ENCODE results near the gene DUSP2.
"Not testable (repeated sequence)": the region's sequence is repeated elsewhere in the genome, so short reads cannot be mapped to it uniquely, and the experiment has no call there.

DUSP2 gene

GRCh38 chr2:96148410-96149217, 3.4 kb upstream of the DUSP2 start:
- FAIRE-seq (peak; percentile 93), DNase-seq (ENCODE audit: insufficient read length, low spot score) (peak; percentile 71)

- peak; percentile 23 for FAIRE-seq
- DNase-seq (ENCODE audit: insufficient read length, low spot score): no peak
These were observed 2.5 kb upstream of the DUSP2 start for GRCh38 chr2:96147593-96148201.

- FAIRE-seq (peak; percentile 42), DNase-seq (ENCODE audit: insufficient read length, low spot score) (no peak)
These were observed 1.8 kb upstream of the DUSP2 start for GRCh38 chr2:96146881-96147592.

- peak; percentile 85 for FAIRE-seq
- DNase-seq (ENCODE audit: insufficient read length, low spot score): peak; percentile 80
These were observed 1.1 kb upstream of the DUSP2 start for GRCh38 chr2:96146153-96146880.

- DNase-seq (ENCODE audit: insufficient read length, low spot score) (no peak), FAIRE-seq (peak; percentile 47)
These were observed 560 bp upstream of the DUSP2 start for GRCh38 chr2:96145848-96146152.

- FAIRE-seq (no peak), DNase-seq (ENCODE audit: insufficient read length, low spot score) (no peak)
These were observed 682 bp downstream of the DUSP2 start for GRCh38 chr2:96144481-96145035.

- FAIRE-seq (peak; percentile 75), DNase-seq (ENCODE audit: insufficient read length, low spot score) (peak; percentile 56)
These were observed 1.3 kb downstream of the DUSP2 start for GRCh38 chr2:96143848-96144480.

GRCh38 chr2:96143231-96143847, 1.9 kb downstream of the DUSP2 start:
- FAIRE-seq: no peak
- no peak for DNase-seq (ENCODE audit: insufficient read length, low spot score)

- DNase-seq (ENCODE audit: insufficient read length, low spot score) (no peak), FAIRE-seq (peak; percentile 48)
These were observed 2.8 kb downstream of the DUSP2 start for GRCh38 chr2:96142217-96143113.

GRCh38 chr2:96141624-96141967, 3.6 kb downstream of the DUSP2 start:
- DNase-seq (ENCODE audit: insufficient read length, low spot score); FAIRE-seq: not testable (repeated sequence)

- no peak for DNase-seq (ENCODE audit: insufficient read length, low spot score)
- FAIRE-seq: no peak
These were observed 4.2 kb downstream of the DUSP2 start for GRCh38 chr2:96140941-96141623.

- DNase-seq (ENCODE audit: insufficient read length, low spot score): no peak
- no peak for FAIRE-seq
These were observed 6.0 kb downstream of the DUSP2 start for GRCh38 chr2:96139181-96139758.

GRCh38 chr2:96138179-96139145, 6.8 kb downstream of the DUSP2 start, which contains the start of gene ASTL:
Gene ASTL, minus strand, starts transcription at chr2:96138502. Its CDS starts 66 bp downstream, at chr2:96138436.
- peak; percentile 92 for FAIRE-seq
- DNase-seq (ENCODE audit: insufficient read length, low spot score): no peak

GRCh38 chr2:96137321-96138178, 7.7 kb downstream of the DUSP2 start:
- DNase-seq (ENCODE audit: insufficient read length, low spot score) (no peak), FAIRE-seq (no peak)

- FAIRE-seq (no peak), DNase-seq (ENCODE audit: insufficient read length, low spot score) (no peak)
These were observed 9.0 kb downstream of the DUSP2 start for GRCh38 chr2:96136129-96136720.

Measured in GM19239 (cell line).